Fibroblast of the aortic adventitia (primary cell): ENCODE data around the gene ATG13. TPM values are rescaled to one million over a fixed set of nuclear protein-coding genes. Genes with fewer than 3 reads are reported as not detected.
"Not testable (repeated sequence)": the region's sequence is repeated elsewhere in the genome, so short reads cannot be mapped to it uniquely, and the experiment has no call there.

Experiments
- DNase-seq: peaks from one replicate; pipeline ENCODE4 v3.0.0-alpha.2; 2010; ENCODE audit warnings: low read depth
- H3K4me3 ChIP-seq: 2 replicates; pipeline ENCODE4 v1.5.1; 2011; ENCODE audit warnings: low read depth, mild to moderate bottlenecking, control low read depth, low read length, moderate library complexity
- total RNA-seq: library from RNA; depleted of rRNA; stranded (reverse); fragments of >200 nt; gene quantifications from 2 replicates; pipeline ENCODE4 v1.2.3, GENCODE V29; 2012; ENCODE audit warnings: low replicate concordance
- TF ChIP-seq, protein P1 (sequence below): IDR thresholded peaks from 2 replicates; pipeline ENCODE4 v1.5.1; 2011; ENCODE audit warnings: mild to moderate bottlenecking, low read length, control low read depth, inconsistent platforms; ENCODE audit not compliant: insufficient read depth

The ATG13 gene
- total RNA-seq, result 58.8 and 152 TPM in 2 replicates

DNA sequence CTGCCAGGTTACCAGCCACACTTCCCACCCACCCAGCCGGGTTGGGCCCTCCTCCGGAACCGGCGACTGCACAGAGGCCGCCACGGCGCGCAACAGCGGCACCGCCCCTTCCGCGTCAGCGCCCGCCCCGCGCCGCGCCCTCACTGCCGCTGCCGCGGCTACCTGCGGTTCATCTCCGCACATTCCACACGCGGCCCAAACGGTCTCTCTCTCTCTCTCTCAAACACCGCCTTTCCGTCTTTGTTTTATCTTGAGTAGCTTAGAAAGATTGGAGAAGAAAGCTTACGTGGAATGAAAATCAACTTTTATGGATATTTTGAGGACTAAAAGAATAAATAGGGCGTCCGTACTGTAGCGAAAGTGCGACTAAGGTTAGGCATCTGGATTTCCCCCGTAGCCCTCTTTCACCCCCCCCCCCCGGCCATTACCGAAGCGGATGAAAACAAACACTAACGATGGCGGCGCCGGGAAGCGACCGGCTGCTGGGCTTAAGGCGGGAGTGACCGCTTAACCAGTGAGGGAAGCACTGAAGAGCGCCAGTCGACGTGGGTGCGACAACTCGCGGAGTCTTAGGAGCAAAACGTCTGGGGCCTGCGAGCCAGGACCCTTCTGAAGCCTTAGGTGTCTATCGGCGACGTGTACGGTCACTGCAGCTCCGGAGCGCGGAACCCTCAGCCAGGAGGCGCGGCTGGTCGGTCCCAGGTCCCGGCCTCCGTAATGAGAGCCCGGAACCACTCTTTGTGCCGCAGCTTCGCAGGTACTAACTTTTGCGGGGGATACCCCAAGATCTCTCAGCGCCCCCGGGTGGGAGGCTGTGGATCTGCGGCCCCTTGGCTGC, at the start of gene ATG13, which contains the start of gene HARBI1:
TSS of gene ATG13 (plus strand) at position 420 of the 838 bp plus-strand sequence. CDS start 26,739 bp downstream, outside the sequence.
TSS of gene HARBI1 (minus strand) at position 94 of the 838 bp plus-strand sequence. CDS start 990 bp downstream, outside the sequence.
- peak within 1 kb of the TSS; percentile 98 for H3K4me3 ChIP-seq
- TF ChIP-seq, protein P1, sequence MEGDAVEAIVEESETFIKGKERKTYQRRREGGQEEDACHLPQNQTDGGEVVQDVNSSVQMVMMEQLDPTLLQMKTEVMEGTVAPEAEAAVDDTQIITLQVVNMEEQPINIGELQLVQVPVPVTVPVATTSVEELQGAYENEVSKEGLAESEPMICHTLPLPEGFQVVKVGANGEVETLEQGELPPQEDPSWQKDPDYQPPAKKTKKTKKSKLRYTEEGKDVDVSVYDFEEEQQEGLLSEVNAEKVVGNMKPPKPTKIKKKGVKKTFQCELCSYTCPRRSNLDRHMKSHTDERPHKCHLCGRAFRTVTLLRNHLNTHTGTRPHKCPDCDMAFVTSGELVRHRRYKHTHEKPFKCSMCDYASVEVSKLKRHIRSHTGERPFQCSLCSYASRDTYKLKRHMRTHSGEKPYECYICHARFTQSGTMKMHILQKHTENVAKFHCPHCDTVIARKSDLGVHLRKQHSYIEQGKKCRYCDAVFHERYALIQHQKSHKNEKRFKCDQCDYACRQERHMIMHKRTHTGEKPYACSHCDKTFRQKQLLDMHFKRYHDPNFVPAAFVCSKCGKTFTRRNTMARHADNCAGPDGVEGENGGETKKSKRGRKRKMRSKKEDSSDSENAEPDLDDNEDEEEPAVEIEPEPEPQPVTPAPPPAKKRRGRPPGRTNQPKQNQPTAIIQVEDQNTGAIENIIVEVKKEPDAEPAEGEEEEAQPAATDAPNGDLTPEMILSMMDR, result peak; percentile 89
- peak; percentile 89 for DNase-seq

DNA sequence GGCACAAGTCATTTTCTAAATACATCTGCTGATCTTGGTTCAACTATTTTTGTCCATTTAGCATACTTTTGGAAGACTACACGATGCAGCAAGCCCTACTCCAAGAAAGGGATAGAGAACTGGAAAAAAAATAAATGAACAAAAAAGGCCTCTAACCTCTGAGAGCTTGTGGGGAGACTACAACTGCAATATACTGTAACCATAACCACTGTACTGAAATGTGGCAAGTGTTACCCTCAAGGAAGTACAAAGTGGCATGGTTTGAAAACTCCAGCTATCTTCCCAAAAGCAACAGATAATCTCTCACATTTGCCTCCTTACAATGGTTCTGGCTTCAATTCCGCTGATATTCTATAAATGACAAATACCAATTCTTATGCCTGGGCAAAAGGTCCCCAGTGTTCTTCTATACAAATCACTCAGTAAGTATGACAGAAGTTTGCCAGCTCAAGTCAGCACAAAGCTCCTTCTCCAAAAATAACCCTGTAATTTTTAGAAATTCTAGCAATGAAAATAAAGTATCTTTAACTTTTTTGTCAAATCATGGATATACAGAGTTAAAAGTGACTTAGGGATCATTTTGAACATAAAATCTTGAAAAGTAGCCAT, 46.5 kb upstream of the ATG13 start:
- DNase-seq, result no peak
- TF ChIP-seq, protein P1, result no peak
- no peak overlapping the region for H3K4me3 ChIP-seq

DNA sequence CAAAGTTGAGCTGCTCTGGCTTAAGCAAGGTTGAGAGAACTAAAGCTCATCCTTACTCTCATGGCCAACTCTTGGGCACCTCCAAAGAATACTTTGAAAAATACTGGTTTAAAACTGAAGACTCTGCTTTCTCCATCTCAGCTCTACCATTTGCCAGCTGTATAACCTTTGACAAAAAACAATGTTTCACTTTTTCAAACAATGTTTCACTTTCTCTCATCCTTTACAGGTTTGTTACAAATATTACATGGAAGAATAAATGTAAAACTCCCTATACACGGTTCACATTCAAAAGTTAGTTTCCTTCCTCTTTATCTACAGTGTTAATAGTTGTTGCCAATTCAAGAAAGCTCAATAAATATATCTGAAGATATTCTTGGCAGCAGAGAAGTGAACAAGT, 42.7 kb upstream of the ATG13 start:
- TF ChIP-seq, protein P1, result no peak
- no peak overlapping the region for H3K4me3 ChIP-seq
- no peak for DNase-seq

DNA sequence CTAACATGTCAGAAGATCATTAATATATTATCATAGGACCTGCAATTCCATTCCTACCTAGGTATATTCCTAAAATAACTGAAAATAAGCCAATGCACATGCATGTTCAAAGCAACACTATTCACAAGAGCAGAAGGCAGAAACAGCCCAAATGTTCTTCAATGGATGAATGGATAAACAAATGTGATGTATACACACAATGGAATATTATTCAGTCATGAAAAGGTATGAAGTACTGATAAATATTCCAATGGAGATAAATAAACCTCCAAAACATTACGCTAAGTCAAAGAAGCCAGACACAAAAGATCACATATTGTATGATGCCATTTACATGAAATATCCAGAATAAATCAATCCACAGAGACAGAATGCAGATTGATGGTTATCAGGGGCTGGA, 40.3 kb upstream of the ATG13 start:
- no peak for DNase-seq
- TF ChIP-seq, protein P1, result no peak
- H3K4me3 ChIP-seq, result no peak overlapping the region

DNA sequence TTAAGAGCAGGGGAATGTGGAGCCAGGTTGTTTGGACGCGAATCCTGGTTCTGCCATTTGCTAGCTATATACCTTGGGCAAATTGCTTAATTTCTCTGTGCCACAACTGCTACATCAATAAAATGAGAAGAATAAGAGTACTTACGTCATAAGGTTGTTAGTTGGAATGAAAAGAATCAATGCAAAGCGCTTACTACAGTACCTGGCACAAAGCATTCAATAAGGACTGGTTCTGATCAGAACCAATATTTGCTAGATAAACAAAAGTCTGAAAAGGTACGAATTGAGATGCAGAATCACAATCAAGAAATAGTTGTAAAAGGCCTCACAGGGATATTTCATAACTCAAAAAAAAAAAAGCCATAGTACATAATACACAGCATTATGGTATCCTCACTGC, 34.8 kb upstream of the ATG13 start:
- no peak overlapping the region for H3K4me3 ChIP-seq
- DNase-seq, result no peak
- TF ChIP-seq, protein P1, result no peak

DNA sequence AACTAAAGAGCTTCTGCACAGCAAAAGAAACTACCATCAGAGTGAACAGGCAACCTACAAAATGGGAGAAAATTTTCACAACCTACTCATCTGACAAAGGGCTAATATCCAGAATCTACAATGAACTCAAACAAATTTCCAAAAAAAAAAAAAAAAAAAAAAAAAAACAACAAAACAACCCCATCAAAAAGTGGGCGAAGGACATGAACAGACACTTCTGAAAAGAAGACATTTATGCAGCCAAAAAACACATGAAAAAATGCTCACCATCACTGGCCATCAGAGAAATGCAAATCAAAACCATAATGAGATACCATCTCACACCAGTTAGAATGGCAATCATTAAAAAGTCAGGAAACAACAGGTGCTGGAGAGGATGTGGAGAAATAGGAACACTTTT, 33.8 kb upstream of the ATG13 start:
- H3K4me3 ChIP-seq, DNase-seq: not testable (repeated sequence)

DNA sequence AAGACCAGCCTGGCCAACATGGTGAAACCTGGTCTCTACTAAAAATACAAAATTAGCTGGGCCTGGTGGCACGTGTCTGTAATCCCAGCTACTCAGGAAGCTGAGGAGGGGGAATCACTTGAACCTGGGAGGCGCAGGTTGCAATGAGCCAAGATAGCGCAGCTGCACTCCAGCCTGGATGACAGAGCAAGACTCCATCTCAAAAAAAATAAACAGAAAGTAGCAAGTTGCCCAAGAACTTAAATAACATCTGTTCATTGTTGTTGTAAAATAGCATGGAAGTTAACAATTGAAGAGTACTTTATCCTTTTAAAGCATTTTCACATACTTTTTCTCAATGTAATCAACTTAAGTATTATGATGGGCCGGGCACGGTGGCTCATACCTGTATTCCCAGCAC, 29.2 kb upstream of the ATG13 start:
- no peak overlapping the region for H3K4me3 ChIP-seq
- TF ChIP-seq, protein P1, result no peak
- no peak for DNase-seq
